Activated effector memory CD4-positive, alpha-beta T cell treated with anti-CD3 and anti-CD28 coated beads, Interleukin-2, amount 50 U/mL, for 16 hours (primary cell): ENCODE measurements around the gene GIPR.
"Not testable (repeated sequence)": the region's sequence is repeated elsewhere in the genome, so short reads cannot be mapped to it uniquely, and the experiment has no call there.

Experiments
- DNase-seq: peaks from one replicate; pipeline ENCODE4 v3.0.0-alpha.2; 2020

GIPR gene

DNA sequence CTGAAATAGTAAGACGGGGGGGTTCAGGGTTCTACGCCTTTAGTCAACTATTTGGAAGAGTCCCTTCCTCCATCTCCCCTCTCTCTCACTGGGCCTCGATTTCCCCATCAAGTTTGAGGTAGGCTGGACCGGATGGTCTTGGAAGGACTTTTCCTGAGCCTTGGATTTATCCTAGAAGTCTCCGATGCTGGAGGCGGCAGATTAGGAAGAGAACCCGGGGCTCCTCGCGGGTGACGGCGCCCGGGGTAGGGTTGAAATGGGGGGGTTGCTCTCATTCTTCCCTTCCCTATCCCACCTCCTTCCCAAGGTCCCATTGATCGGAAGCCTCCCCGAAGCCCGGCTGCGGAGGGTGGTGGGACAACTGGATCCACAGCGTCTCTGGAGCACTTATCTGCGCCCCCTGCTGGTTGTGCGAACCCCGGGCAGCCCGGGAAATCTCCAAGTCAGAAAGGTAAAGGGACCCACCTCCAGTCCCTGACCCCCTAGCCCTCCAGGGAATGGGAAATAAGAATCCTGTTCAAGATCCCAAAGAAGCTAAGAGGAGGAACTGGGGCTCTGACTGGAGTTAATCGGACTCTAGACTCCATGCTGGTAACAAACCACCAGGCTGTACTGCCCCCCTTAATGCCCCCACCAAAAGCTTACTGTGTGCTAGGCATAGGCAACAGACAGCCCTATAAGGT is 25.2 kb downstream of the GIPR start:
- peak; percentile 92 for DNase-seq

DNA sequence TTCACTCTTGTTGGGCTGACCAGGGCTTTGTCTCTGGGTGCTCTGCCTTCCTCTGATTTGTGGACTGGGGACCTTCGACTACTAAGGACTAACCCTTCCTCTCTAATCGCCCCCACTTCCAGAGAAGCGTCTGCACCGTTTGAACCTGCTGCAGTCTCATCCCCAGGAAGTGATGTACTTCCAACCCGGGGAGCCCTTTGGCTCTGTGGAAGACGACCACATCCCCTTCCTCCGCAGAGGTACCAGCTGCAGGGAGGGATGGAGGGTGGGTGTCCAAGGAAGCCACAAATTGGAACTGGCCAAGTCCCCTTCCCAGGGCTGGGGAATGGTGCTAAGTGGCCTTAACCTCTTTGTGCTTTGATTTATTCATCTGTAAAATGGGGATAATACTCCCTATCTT is 33.7 kb downstream of the GIPR start:
- no peak for DNase-seq

DNA sequence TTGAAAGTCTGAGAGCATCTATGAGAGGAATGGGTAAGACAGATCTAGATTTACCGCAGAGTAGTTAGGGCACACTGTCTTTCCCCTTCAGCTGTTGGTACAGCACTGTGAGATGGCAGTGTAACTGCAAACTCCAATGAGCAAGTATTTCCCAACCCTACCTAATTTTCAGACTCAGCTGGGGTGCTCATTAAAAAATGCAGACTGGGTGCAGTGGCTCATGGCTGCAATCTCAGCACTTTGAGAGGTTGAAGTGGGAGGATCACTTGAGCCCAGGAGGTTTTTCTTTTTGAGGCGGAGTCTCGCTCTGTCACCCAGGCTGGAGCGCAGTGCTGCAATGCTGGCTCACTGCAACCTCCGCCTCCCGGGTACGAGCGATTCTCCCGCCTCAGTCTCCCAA is 37.1 kb downstream of the GIPR start:
- DNase-seq = no peak

DNA sequence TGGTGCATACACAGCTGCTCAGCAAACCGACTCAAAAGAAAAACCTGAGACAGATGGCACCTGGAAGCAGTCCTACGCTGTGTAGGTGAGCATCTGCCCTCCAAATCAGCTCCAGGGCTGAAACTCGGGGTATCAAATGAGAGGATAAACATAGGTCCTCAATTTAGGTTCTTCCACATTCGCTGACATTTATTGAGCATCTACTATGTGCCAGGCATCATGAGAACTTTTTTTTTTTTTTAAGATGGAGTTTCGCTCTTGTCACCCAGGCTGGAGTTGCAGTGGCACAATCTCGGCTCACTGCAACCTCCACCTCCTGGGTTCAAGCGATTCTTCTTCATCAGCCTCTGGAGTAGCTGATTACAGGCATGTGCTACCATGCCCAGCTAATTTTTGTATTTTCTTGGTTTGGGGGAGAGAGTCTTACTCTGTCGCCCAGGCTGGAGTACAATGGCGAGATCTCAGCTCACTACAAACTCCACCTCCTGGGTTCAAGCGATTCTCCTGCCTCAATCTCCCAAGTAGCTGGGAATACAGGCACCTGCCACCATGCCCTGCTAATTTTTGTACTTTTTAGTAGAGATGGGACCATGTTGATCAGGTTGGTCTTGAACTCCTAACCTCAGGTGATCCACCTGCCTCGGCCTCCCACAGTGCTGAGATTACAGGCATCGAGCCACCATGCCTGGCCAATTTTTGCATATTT is 37.8 kb downstream of the GIPR start:
- no peak for DNase-seq

DNA sequence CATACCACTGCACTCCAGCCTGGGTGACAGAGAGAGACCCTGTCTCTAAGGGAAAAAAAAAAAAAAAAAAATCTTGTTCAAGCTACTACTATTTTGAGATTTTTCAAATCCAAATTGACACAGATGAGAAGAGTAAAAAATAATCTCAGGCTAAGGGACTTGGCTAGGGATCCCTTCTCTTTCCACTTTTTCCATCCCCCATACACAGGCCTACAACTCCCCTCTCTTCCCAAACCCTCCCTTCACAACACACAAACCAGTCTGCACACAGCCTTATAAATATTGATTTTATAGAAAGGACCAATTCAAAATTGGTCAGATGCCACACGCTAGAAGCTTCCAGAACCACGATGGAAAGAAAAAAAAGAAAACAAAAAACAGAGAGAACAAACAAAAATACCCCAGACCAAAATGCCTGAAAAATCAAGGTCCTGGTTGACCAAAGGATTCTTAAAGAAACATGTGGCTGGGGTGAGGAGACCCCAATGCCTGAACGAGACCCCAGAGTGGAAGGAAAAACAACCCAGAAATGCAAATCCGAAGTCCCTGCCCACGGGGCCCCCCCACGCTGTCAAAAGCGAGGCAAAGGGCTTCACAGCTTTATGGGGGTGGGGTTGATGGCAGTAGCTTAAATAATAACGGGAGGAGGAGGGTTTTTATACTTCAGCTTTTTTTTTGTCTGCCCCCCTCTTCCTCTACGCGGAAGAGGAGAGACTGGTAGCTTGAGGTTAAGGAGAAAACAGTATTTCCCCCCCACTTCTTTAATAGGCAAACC is 42.5 kb downstream of the GIPR start:
- no peak for DNase-seq

DNA sequence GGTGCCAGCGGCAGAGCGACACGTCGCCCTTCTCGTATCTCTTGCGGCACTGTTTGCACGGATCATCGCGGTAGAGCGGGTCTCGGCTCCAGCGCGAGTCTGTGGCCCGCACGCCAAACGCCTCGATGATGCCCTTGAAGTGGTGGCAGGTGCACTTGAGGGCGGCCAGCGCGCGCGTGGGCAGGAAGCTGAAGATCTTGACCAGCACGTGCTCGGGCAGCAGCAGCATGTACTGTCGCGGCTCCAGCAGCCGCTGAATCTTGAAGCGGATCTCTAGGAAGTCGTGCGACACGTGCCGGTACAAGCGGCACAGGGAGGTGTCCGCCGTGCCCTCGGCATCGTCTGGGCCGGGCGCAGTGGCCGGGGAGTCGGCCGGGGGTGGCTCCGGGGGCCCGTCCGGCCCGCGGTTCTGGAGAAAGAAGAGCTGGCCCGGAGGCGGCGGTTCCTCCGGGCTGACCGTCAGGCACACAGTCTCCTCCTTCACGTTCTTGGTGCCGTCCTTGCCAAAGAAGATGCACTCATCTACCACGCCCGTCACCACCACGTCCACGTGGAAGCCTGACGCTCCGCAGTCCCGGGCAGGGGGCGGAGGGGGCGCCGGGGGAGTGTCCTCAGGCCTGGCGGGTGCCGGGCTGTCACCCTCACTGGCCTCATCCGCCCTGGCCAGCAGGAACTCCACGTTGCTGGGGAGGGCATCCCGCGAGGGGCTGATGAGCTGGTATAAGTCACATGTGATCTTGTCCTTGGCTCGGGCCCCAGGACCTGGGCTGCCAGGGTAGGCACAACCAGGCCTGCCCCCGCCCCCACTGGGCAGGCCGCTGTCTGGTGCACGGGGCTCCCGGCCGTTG is 44.1 kb downstream of the GIPR start:
- DNase-seq = no peak

DNA sequence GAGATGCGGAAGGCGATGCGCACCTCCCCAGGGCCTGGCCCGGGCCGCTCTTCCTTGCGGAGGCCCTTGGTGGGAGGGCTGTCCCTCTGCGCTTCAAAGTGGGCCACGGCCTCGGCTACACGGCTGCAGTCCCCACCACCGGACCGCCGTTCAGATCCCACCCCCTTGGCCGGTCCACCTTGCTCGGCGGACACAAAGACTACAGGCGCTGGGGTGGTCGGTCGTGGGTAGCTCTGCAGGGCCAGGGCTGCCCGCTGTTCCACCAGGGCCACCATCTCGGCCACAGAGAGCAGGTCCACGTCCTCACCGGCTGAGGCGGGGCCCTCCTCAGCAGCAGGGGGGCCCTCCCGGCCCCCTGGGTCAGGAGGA is 44.7 kb downstream of the GIPR start:
- DNase-seq = no peak

DNA sequence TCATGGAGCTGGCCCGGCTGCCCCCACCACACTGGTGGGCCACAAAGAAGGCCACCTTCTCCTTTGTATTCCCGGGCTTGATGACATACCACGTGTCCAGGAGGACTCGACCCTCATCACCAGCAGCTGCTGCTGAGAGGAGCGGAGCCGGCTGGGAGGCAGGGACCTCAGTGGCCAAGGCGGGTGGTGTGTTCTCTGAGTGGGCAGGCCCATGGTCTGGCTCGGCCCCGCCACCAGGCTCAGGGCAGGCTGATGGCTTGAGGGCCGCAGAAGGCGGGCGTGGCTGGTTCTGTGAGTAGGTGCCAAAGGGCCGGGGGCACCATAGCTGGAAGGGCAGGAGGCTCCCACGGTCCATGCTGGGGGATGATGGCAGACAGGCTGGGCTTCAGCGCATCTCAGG is 45.1 kb downstream of the GIPR start:
- no peak for DNase-seq

DNA sequence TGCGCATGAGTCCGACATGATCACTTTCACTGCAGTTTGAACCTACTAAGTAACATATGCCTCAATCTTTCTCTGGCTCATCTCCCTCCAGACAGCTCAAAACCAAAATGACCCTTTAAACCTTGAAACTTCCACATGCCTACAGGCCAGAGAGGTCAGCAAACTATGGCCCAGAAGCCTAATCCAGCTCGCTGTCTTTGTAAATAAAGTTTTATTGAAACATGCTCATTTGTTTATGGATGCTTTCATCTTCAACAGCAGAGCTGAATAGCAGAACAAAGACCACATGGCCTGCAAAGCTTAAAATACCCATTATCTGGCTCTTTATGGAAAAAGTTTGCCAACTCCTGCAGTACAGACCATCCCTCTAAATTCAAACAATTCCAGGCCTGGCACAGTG is 47.1 kb downstream of the GIPR start:
- DNase-seq = no peak

DNA sequence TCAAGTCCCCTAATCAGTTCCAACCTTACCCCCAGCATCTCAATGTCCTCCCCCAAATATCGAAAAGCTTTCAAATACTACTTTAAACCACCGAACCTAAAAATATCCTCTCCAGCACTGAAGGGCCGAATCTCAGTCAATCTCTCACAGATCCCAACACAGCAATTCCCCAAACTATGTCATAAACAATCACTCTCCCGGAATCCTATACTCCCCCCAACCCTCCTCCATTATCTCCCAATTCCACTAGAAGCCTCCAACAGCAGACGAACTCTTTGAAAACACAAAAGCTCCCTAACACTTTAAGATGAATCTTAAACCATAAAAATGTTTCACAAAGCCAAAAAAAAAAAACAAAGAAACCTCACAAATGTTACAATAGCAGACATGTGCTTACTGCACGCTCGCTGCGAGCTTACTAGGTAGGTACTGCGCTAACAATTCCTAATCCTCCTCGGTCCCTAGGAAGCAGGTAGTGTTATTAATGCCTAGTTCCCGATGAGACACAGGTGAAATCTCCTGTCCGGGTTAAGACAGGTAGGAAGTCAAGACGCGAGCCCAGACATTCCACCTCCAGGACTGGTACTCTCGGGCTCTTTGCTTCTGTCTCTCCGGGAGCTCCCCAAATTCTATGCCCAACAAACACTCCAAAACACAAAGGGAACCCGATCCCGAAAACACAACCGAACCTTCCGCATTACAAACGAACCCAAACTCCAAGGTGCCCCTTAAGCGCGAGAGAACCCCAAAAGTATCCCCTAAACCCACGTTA is 48.5 kb downstream of the GIPR start:
- DNase-seq = peak; percentile 69

DNA sequence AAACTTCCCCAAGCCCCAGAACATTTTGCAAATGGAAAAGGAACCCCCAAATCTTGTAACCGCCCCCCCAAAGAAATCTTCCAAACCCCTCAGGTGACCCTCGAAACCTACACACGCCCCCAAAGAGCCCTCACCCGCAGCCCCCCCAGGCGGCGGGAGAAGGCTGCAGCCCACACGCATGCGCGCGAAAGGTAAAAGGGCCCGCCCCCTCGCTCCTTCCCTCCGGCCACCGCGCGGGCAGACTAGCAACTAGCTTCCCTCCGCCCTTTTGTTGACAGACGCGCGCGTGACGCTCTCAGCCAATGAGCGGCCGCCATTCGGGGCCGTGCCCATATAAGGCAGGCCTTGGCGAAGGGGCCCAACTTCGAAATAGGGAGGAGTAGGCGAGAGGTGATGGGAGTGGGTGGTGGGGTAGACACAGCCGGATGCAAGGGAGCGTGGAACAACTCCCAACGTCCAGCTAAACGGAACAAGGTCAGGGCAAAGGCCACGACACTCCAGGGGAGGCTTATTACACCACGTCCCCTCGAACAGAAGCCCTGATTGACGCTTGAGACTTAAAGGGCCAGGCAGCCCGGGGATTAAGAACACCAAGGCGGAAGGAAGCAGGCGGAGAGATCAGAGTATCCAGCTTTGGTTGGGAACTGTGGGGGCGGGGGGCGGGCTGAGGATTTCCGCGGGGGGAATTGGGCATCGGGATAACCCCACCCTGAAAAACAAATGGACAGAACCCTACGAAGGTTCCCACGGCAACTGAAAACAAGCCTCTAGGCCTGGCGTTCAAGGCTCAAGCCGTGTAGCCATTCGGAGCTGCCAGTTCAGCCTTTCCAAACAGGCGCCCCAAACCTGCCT is 49.3 kb downstream of the GIPR start:
- peak; percentile 99 for DNase-seq

DNA sequence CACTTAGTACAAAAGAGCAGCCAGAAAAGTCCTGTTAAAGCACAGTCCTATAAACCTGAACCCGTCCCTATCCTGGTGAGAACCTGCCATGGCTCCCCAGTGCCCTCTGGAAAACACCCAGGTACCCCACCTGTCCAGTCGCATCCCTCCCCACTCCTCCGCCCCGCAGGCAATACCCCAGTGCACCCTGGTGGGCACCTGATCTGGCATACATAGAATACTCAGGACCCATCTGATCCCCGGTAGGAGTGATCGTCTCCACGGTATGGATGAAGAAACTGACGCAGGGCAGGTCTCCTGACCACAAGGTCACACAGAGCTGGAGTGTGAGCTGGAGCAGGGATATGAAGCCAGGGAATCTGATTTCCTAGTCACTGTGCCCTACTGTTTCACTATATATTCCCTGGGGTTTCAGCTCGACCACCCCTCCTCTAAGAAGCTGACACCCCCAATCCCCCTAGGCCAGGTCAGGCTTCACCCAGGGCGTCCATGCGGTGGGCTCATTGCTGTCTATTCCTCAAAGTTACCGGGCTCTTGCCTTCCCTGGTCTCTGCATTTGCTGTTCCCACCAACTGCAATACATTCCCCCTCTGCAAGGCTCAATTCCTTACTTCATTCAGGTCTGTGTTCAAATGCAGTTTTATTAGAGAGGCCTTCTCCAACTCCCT is 50.1 kb downstream of the GIPR start:
- DNase-seq = no peak

DNA sequence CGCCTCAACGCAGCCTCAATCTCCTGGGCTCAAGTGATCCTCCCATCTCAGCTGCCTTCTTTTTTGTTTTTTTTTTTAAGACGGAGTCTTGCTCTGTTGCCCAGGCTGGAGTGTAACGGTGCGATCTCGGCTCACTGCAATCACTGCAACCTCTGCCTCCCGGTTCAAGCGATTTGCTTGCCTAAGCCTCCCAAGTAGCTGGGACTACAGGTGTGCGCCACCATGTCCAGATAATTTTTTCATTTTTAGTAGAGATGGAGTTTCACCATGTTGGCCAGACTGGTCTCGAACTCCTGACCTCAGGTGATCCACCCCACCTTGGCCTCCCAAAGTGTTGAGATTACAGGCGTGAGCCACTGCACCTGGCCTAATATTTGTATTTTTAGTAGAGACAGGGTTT is 52.0 kb downstream of the GIPR start:
- DNase-seq = not testable (repeated sequence)

DNA sequence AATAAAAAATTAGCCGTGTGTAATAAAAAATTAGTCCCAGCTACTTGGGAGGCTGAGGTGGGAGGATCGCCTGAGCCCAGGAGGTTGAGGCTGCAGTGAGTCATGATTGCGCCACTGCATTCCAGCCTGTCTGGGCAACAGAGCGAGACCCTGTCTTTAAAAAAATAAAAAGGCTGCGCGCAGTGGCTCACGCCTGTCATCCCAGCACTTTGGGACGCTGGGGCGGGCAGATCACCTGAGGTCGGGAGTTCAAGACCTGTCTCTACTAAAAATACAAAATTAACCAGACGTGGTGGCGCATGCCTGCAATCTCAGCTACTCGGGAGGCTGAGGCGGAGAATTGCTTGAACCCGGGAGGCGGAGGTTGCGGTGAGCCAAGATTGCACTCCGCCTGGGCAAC is 60.7 kb downstream of the GIPR start:
- DNase-seq = not testable (repeated sequence)

DNA sequence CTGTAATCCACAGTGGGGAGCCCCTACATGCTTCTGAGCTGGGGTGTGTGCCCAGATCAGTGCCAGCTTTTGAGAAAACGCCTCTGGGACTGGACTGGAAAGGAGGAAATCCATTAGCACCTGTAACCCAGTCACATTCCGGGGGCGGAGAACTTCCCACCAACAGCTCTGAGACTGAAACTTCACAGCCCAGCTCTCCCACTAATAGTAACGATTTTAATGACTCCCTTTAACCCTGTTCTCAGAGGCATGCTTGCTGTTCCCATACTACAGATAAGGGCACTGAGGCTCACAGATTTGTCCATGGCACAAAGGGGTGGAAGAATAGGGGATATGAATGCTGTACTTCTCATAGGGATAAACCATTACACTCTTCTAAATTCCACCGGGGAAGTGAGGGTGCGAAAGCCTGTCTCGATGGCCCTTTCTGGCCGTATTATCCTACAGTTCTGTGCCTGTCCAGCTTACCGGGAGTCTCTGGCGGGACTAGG is 61.8 kb downstream of the GIPR start:
- peak; percentile 70 for DNase-seq

DNA sequence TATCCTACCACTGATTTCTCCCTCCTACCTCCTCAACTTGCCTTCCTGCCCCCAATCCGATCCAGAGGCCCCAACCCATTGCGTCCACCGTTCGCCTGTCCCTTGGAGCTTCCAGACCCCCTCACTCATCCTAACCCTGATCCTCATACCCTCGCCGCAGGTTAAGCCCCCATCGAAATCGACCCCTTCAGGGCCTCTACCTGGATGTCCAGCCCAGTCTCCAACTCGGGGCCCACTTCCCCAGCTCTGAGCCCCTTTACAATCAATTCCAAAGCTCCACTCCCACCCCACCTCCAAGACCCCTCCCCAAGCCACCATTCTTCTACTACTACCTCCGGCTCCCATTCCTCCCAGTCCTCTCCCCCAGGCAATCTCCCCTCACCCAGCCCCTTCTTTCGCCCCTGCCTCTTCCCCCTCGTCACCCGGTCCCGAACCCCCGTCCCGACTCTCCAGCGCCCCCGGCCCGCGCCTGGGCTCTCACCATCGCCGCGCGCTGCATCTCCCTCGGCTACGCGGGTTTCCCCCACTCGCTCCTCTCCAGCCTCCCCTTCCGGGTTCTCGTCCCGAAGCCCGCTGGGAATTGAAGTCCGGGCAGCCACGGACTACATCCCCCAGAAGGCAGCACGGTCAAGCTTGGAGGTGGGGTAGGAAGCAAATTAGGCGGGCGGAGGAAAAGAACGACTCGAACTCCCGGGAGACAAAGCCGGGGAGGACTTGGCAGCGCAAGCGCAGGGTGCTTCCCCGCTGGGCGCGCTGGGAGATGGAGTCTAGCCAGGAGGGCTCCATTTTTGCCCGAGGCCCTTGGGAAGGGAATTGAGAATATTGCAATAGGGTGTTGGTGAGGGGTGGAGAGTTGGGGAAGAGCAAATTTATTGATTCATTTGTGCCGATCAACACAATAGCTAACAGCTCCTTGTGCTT is 62.6 kb downstream of the GIPR start, which contains the start of gene FBXO46:
Gene FBXO46 (minus strand): TSS at position 529 of the 921 bp plus-strand sequence. CDS start 17,401 bp downstream, outside the sequence.
- DNase-seq = peak; percentile 98
